ENCODE data around the gene CTF1. TPM values are rescaled to one million over a fixed set of nuclear protein-coding genes. Genes with fewer than 3 reads are reported as not detected.

CTF1 gene
- polyA plus RNA-seq, 2 of the 4 experiments (the other 2 are of a cell fraction): 0.23 to 0.44 TPM

DNA sequence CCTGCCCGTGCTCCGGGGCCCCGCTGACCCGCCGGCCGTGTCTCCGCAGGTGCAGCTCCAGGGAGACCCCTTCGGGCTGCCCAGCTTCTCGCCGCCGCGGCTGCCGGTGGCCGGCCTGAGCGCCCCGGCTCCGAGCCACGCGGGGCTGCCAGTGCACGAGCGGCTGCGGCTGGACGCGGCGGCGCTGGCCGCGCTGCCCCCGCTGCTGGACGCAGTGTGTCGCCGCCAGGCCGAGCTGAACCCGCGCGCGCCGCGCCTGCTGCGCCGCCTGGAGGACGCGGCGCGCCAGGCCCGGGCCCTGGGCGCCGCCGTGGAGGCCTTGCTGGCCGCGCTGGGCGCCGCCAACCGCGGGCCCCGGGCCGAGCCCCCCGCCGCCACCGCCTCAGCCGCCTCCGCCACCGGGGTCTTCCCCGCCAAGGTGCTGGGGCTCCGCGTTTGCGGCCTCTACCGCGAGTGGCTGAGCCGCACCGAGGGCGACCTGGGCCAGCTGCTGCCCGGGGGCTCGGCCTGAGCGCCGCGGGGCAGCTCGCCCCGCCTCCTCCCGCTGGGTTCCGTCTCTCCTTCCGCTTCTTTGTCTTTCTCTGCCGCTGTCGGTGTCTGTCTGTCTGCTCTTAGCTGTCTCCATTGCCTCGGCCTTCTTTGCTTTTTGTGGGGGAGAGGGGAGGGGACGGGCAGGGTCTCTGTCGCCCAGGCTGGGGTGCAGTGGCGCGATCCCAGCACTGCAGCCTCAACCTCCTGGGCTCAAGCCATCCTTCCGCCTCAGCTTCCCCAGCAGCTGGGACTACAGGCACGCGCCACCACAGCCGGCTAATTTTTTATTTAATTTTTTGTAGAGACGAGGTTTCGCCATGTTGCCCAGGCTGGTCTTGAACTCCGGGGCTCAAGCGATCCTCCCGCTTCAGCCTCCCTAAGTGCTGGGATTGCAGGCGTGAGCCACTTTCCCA is 5.9 kb downstream of the CTF1 start (continued):
- no peak; a peak in 1 of 5 replicates for TF ChIP-seq RAD21 (conservative IDR thresholded peaks at IDR 0.05 in 1 of 2, IDR thresholded peaks at IDR 0.05 in 1 of 2)
- TF ChIP-seq HOXA7 (CRISPR knock-in tag; IDR thresholded peaks at IDR 0.05): no peak
- TF ChIP-seq CTCF (IDR thresholded peaks at IDR 0.05): peak; percentile 79
- TF ChIP-seq EHMT2 (IDR thresholded peaks at IDR 0.05; ENCODE audit: low read depth): no peak
- TF ChIP-seq, protein P1, sequence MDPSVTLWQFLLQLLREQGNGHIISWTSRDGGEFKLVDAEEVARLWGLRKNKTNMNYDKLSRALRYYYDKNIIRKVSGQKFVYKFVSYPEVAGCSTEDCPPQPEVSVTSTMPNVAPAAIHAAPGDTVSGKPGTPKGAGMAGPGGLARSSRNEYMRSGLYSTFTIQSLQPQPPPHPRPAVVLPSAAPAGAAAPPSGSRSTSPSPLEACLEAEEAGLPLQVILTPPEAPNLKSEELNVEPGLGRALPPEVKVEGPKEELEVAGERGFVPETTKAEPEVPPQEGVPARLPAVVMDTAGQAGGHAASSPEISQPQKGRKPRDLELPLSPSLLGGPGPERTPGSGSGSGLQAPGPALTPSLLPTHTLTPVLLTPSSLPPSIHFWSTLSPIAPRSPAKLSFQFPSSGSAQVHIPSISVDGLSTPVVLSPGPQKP (IDR thresholded peaks at IDR 0.05; ENCODE audit: low read depth, low read length): no peak
- TF ChIP-seq HOXB13 (CRISPR knock-in tag; IDR thresholded peaks at IDR 0.05; ENCODE audit: low read depth): no peak
- no peak for TF ChIP-seq HEYL (CRISPR knock-in tag; IDR thresholded peaks at IDR 0.05)
- TF ChIP-seq NFE2L2 (conservative IDR thresholded peaks at IDR 0.05; ENCODE audit: low read length): no peak
- TF ChIP-seq NR3C1 (IDR thresholded peaks at IDR 0.05): no peak
- 0 out of 2 replicates have a peak, but pooled peaks have one; percentile 25 for TF ChIP-seq MYC (IDR thresholded peaks at IDR 0.05; ENCODE audit: borderline replicate concordance, low read length)
- TF ChIP-seq E2F6 (IDR thresholded peaks at IDR 0.05; ENCODE audit: borderline replicate concordance, low read depth): no peak
- no peak for TF ChIP-seq NPAS2 (CRISPR knock-in tag; IDR thresholded peaks at IDR 0.05; ENCODE audit: borderline replicate concordance)
- no peak for TF ChIP-seq FOSB (CRISPR knock-in tag; IDR thresholded peaks at IDR 0.05)
- TF ChIP-seq HOXB5 (CRISPR knock-in tag; IDR thresholded peaks at IDR 0.05): no peak
- TF ChIP-seq POLR2A (IDR thresholded peaks at IDR 0.05; ENCODE audit: low read length): peak; percentile 59; the same call in 1 of the 2 replicates
- TF ChIP-seq USF2 (IDR thresholded peaks at IDR 0.05): no peak
- peak; percentile 53 for TF ChIP-seq SMC3 (IDR thresholded peaks at IDR 0.05)
- TF ChIP-seq TP53 (CRISPR knock-in tag; IDR thresholded peaks at IDR 0.05): no peak
- TF ChIP-seq BHLHE40 (IDR thresholded peaks at IDR 0.05; ENCODE audit: low read depth, low read length): no peak
- no peak for TF ChIP-seq HMGXB4 (CRISPR knock-in tag; IDR thresholded peaks at IDR 0.05; ENCODE audit: borderline replicate concordance)
- TF ChIP-seq ZSCAN20 (CRISPR knock-in tag; IDR thresholded peaks at IDR 0.05): no peak
- no peak for TF ChIP-seq HDAC2 (IDR thresholded peaks at IDR 0.05)
- TF ChIP-seq MAFK (IDR thresholded peaks at IDR 0.05; ENCODE audit: partially characterized antibody): no peak
- no peak for TF ChIP-seq TFCP2L1 (CRISPR knock-in tag; IDR thresholded peaks at IDR 0.05)
- TF ChIP-seq CBX8 (IDR thresholded peaks at IDR 0.05): no peak
- TF ChIP-seq CHD2 (IDR thresholded peaks at IDR 0.05; ENCODE audit: low read length, partially characterized antibody): no peak
- TF ChIP-seq ZFP36 (IDR thresholded peaks at IDR 0.05; ENCODE audit: borderline replicate concordance, partially characterized antibody): no peak
- TF ChIP-seq MAZ (IDR thresholded peaks at IDR 0.05; ENCODE audit: borderline replicate concordance, low read depth, low read length): no peak
- no peak for TF ChIP-seq FOSL2 (IDR thresholded peaks at IDR 0.05)
- no peak for TF ChIP-seq FOSL2 (CRISPR knock-in tag; IDR thresholded peaks at IDR 0.05)
- TF ChIP-seq CBX2 (IDR thresholded peaks at IDR 0.05; ENCODE audit: borderline replicate concordance, low read depth): no peak
- no peak for TF ChIP-seq EHF (CRISPR knock-in tag; IDR thresholded peaks at IDR 0.05)
- TF ChIP-seq POLR2AphosphoS2 (conservative IDR thresholded peaks at IDR 0.05; ENCODE audit: low read length): no peak
- TF ChIP-seq ZC3H11A (IDR thresholded peaks at IDR 0.05): no peak
- TF ChIP-seq BCL3 (IDR thresholded peaks at IDR 0.05): no peak
- no peak for TF ChIP-seq CHD4 (IDR thresholded peaks at IDR 0.05; ENCODE audit: borderline replicate concordance)
- no peak for TF ChIP-seq RCOR1 (IDR thresholded peaks at IDR 0.05; ENCODE audit: low read depth, low read length)

Data from A549 (cell line).